WTC11 (cell line): Measurements from ENCODE around the gene FAM47E. TPM values are rescaled to one million over a fixed set of nuclear protein-coding genes. Genes with fewer than 3 reads are reported as not detected.

Experiments
- ATAC-seq: fragments of 200-7000 bp; cut with Tn5 transposase; 2 replicates; pipeline ENCODE4 v1.10.0; 2021; ENCODE audit warnings: mild to moderate bottlenecking, moderate library complexity
- CTCF ChIA-PET: fragments of 300-600 bp; sonication (Branson Sonifier 250); formaldehyde crosslinking; loops from one replicate; lab custom pipeline; 2021; ENCODE audit warnings: antibody characterized with exemption; lab: Charles Lee
- POLR2A ChIA-PET: fragments of 350-600 bp; sonication (Branson Sonifier 250); formaldehyde crosslinking; loops from one replicate; lab custom pipeline; 2021; ENCODE audit warnings: antibody characterized with exemption; lab: Charles Lee
- DNase-seq: peaks from one replicate; pipeline ENCODE4 v3.0.0; 2021; ENCODE audit warnings: low spot score
- H3K27ac Mint-ChIP-seq: 2 replicates; pipeline ENCODE4 v1.8.0; 2021; ENCODE audit warnings: mixed read lengths
- H3K27me3 Mint-ChIP-seq: 2 replicates; pipeline ENCODE4 v1.8.0; 2021; ENCODE audit warnings: low read depth, mild to moderate bottlenecking, moderate library complexity, mixed read lengths
- H3K36me3 Mint-ChIP-seq: 2 replicates; pipeline ENCODE4 v1.8.0; 2021; ENCODE audit warnings: mixed read lengths
- H3K4me1 Mint-ChIP-seq: 2 replicates; pipeline ENCODE4 v1.8.0; 2022; ENCODE audit warnings: mixed read lengths
- H3K4me3 Mint-ChIP-seq: 2 replicates; pipeline ENCODE4 v1.8.0; 2021; ENCODE audit warnings: mild to moderate bottlenecking, moderate library complexity, mixed read lengths
- H3K9me3 Mint-ChIP-seq: 2 replicates; pipeline ENCODE4 v1.8.0; 2021; ENCODE audit warnings: mixed read lengths
- ESRRA ChIP-seq: sonication (generic); formaldehyde crosslinking; IDR thresholded peaks from 2 replicates; pipeline ENCODE4 v1.8.1; 2022; ENCODE audit warnings: mild to moderate bottlenecking, missing genetic modification reagents, borderline replicate concordance
- FOXJ3 ChIP-seq: sonication (generic); formaldehyde crosslinking; IDR thresholded peaks from 2 replicates; pipeline ENCODE4 v1.9.0; 2021; ENCODE audit warnings: missing genetic modification reagents, mild to moderate bottlenecking, borderline replicate concordance
- FOXP1 ChIP-seq: sonication (generic); formaldehyde crosslinking; IDR thresholded peaks from 2 replicates; pipeline ENCODE4 v1.8.0; 2022; ENCODE audit warnings: missing genetic modification reagents, mild to moderate bottlenecking, moderate library complexity, borderline replicate concordance
- GRHL2 ChIP-seq: fragments of 250-450 bp; sonication (Bioruptor Pico); IDR thresholded peaks from 2 replicates; pipeline ENCODE4 v1.8.0; 2022; ENCODE audit warnings: mild to moderate bottlenecking, moderate library complexity; ENCODE audit not compliant: insufficient replicate concordance, severe bottlenecking
- HMGA2 ChIP-seq: fragments of 250-450 bp; sonication (Bioruptor Pico); IDR thresholded peaks from 2 replicates; pipeline ENCODE4 v1.4.0; 2021; ENCODE audit warnings: mild to moderate bottlenecking, moderate library complexity
- NFYB ChIP-seq: sonication (generic); formaldehyde crosslinking; conservative IDR thresholded peaks from 2 replicates; pipeline ENCODE4 v1.8.0; 2022; ENCODE audit warnings: low read depth, missing genetic modification reagents
- RELA ChIP-seq: sonication (generic); formaldehyde crosslinking; IDR thresholded peaks from 2 replicates; pipeline ENCODE4 v1.8.1; 2022; ENCODE audit warnings: missing genetic modification reagents, mild to moderate bottlenecking, borderline replicate concordance
- SMAD3 ChIP-seq: sonication (generic); formaldehyde crosslinking; IDR thresholded peaks from 2 replicates; pipeline ENCODE4 v1.8.0; 2022; ENCODE audit warnings: missing genetic modification reagents, mild to moderate bottlenecking, borderline replicate concordance
- ZNF121 ChIP-seq: sonication (generic); formaldehyde crosslinking; IDR thresholded peaks from 2 replicates; pipeline ENCODE4 v1.8.0; 2023; ENCODE audit warnings: missing genetic modification reagents
- ZNF138 ChIP-seq: sonication (generic); formaldehyde crosslinking; conservative IDR thresholded peaks from 2 replicates; pipeline ENCODE4 v1.8.1; 2022; ENCODE audit warnings: mild to moderate bottlenecking, moderate library complexity, missing genetic modification reagents
- ZNF263 ChIP-seq: sonication (generic); formaldehyde crosslinking; IDR thresholded peaks from 2 replicates; pipeline ENCODE4 v1.8.1; 2022; ENCODE audit warnings: low read depth, mild to moderate bottlenecking, moderate library complexity, missing genetic modification reagents
- ZNF416 ChIP-seq: fragments of 250-450 bp; sonication (Bioruptor Pico); IDR thresholded peaks from 2 replicates; pipeline ENCODE4 v1.9.0; 2021; ENCODE audit warnings: mild to moderate bottlenecking, inconsistent platforms
- total RNA-seq: library from RNA; stranded (reverse); gene quantifications from 3 replicates; pipeline ENCODE4 v1.2.3, GENCODE V29; 2021
- TF ChIP-seq, protein P1 (sequence below): sonication (generic); formaldehyde crosslinking; IDR thresholded peaks from 2 replicates; pipeline ENCODE4 v1.8.1; 2022; ENCODE audit warnings: mild to moderate bottlenecking, missing genetic modification reagents, moderate library complexity, borderline replicate concordance
- TF ChIP-seq, protein P2 (sequence below): sonication (generic); formaldehyde crosslinking; IDR thresholded peaks from 2 replicates; pipeline ENCODE4 v1.8.0; 2023; ENCODE audit warnings: missing genetic modification reagents
- TF ChIP-seq, protein P3 (sequence below): sonication (generic); formaldehyde crosslinking; IDR thresholded peaks from 2 replicates; pipeline ENCODE4 v1.8.1; 2022; ENCODE audit warnings: low read depth, missing genetic modification reagents, borderline replicate concordance
- TF ChIP-seq, protein P4 (sequence below): sonication (generic); formaldehyde crosslinking; IDR thresholded peaks from 2 replicates; pipeline ENCODE4 v1.8.1; 2023; ENCODE audit warnings: mild to moderate bottlenecking, missing genetic modification reagents, borderline replicate concordance
- TF ChIP-seq, protein P5 (sequence below): sonication (generic); formaldehyde crosslinking; IDR thresholded peaks from 2 replicates; pipeline ENCODE4 v1.8.1; 2023; ENCODE audit warnings: mild to moderate bottlenecking, missing genetic modification reagents, moderate library complexity
- TF ChIP-seq, protein P6 (sequence below): sonication (generic); formaldehyde crosslinking; IDR thresholded peaks from 2 replicates; pipeline ENCODE4 v1.8.1; 2023; ENCODE audit warnings: mild to moderate bottlenecking, moderate library complexity, missing genetic modification reagents

FAM47E gene
- total RNA-seq, 1 experiment from 2014 or later: 1.4 TPM

DNA sequence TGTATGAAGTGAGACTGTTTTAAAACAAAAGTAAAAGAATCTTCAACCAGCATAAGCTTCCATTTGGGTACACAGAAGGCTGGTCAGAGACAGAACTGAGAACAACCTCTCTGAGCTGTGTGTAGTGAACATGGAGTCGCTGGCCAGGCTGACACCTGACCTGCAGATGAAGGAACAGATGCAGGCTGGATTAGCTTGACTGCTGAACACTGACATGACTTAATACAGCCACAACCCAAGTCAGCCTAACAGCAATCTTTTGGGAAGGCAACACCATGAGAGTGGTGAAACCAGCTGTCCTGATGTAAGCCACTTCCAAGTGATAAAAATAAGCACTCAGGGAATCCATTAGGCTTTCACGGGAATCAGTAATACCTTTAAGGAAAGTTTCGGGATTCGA lies 48.0 kb upstream of the FAM47E start:
- TF ChIP-seq ZNF416 (CRISPR knock-in tag) (no peak), ZNF138 (CRISPR knock-in tag) (no peak), ZNF263 (no peak), ESRRA (CRISPR knock-in tag) (no peak), SMAD3 (no peak), RELA (no peak), GRHL2 (CRISPR knock-in tag) (no peak)
- TF ChIP-seq, protein P1, sequence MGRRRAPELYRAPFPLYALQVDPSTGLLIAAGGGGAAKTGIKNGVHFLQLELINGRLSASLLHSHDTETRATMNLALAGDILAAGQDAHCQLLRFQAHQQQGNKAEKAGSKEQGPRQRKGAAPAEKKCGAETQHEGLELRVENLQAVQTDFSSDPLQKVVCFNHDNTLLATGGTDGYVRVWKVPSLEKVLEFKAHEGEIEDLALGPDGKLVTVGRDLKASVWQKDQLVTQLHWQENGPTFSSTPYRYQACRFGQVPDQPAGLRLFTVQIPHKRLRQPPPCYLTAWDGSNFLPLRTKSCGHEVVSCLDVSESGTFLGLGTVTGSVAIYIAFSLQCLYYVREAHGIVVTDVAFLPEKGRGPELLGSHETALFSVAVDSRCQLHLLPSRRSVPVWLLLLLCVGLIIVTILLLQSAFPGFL (CRISPR knock-in tag): no peak
- TF ChIP-seq, protein P2, sequence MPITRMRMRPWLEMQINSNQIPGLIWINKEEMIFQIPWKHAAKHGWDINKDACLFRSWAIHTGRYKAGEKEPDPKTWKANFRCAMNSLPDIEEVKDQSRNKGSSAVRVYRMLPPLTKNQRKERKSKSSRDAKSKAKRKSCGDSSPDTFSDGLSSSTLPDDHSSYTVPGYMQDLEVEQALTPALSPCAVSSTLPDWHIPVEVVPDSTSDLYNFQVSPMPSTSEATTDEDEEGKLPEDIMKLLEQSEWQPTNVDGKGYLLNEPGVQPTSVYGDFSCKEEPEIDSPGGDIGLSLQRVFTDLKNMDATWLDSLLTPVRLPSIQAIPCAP (CRISPR knock-in tag): no peak
- TF ChIP-seq, protein P3, sequence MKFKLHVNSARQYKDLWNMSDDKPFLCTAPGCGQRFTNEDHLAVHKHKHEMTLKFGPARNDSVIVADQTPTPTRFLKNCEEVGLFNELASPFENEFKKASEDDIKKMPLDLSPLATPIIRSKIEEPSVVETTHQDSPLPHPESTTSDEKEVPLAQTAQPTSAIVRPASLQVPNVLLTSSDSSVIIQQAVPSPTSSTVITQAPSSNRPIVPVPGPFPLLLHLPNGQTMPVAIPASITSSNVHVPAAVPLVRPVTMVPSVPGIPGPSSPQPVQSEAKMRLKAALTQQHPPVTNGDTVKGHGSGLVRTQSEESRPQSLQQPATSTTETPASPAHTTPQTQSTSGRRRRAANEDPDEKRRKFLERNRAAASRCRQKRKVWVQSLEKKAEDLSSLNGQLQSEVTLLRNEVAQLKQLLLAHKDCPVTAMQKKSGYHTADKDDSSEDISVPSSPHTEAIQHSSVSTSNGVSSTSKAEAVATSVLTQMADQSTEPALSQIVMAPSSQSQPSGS (CRISPR knock-in tag): no peak
- CTCF ChIA-PET: interaction anchor here (0.8 kb wide), 1 partner anchor 301 kb away, joined by 3 read pairs; no protein-coding TSS in a partner anchor

DNA sequence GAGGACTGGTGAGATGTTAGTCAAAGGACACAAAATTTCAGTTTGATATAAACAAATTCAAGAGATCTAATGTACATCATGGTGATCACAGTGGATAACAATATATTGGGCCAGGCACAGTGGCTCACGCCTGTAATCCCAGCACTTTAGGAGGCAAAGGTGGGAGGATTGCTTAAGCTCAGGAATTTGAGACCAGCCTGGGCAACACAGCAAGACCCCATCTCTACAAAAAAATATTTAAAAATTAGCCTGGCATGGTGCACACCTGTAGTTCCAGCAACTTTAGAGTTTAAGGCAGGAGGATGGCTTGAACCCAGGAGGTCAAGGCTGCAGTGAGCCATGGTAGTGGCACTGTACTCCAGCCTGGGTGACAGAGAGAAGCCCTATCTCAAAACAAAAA lies 46.6 kb upstream of the FAM47E start:
- Mint-ChIP-seq H3K9me3 (no peaks in the 10 kb centered on the region), H3K27me3 (no peaks in the 10 kb centered on the region), H3K27ac (peak overlapping the region; percentile 54; the same call in 1 of the 2 replicates), H3K36me3 (no peaks in the 10 kb centered on the region), H3K4me1 (peaks cover 13% of the 10 kb centered on the region), H3K4me3 (no peak overlapping the region)
- POLR2A ChIA-PET: no interaction called here
- CTCF ChIA-PET: no interaction called here
- peak; percentile 54; the same call in 1 of the 2 replicates for TF ChIP-seq ZNF121 (CRISPR knock-in tag)
- no peak for TF ChIP-seq FOXJ3 (CRISPR knock-in tag)
- DNase-seq (no peak), ATAC-seq (no peak)

More for the DNA sequence above, 48.0 kb upstream of the FAM47E start:
- peaks cover 22% of the 10 kb centered on the region for H3K4me1 Mint-ChIP-seq
- H3K4me3 Mint-ChIP-seq: no peak overlapping the region
- no peaks in the 10 kb centered on the region for H3K27me3 Mint-ChIP-seq
- H3K36me3 Mint-ChIP-seq: no peaks in the 10 kb centered on the region
- ATAC-seq (no peak), DNase-seq (no peak)
- H3K27ac Mint-ChIP-seq: no peak overlapping the region
- POLR2A ChIA-PET: no interaction called here
- no peaks in the 10 kb centered on the region for H3K9me3 Mint-ChIP-seq

DNA sequence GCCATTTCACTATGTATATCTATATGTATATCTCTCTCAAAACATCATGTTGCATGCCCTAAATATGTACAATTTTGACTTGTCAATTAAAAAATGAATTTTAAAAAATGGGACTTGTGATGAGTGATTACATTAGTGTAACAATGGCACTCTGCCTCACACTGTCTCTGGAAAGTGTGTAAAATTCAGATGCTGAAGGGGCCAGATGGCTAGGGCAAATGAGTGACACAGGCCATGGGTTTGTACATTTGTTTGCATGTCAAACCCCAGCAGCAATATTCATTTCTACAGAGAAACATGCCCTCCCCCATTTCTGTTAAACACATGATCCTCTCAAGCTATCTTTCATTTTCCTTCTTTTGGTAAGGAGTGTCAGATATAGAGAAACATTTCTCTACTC lies 46.0 kb upstream of the FAM47E start:
- CTCF ChIA-PET: no interaction called here

More for the DNA sequence above, 46.0 kb upstream of the FAM47E start:
- no peak overlapping the region for H3K27ac Mint-ChIP-seq
- peaks cover 11% of the 10 kb centered on the region for H3K4me1 Mint-ChIP-seq
- TF ChIP-seq ZNF121 (CRISPR knock-in tag) (no peak), GRHL2 (CRISPR knock-in tag) (no peak), NFYB (no peak), HMGA2 (CRISPR knock-in tag) (no peak), FOXP1 (no peak)
- TF ChIP-seq, protein P4, sequence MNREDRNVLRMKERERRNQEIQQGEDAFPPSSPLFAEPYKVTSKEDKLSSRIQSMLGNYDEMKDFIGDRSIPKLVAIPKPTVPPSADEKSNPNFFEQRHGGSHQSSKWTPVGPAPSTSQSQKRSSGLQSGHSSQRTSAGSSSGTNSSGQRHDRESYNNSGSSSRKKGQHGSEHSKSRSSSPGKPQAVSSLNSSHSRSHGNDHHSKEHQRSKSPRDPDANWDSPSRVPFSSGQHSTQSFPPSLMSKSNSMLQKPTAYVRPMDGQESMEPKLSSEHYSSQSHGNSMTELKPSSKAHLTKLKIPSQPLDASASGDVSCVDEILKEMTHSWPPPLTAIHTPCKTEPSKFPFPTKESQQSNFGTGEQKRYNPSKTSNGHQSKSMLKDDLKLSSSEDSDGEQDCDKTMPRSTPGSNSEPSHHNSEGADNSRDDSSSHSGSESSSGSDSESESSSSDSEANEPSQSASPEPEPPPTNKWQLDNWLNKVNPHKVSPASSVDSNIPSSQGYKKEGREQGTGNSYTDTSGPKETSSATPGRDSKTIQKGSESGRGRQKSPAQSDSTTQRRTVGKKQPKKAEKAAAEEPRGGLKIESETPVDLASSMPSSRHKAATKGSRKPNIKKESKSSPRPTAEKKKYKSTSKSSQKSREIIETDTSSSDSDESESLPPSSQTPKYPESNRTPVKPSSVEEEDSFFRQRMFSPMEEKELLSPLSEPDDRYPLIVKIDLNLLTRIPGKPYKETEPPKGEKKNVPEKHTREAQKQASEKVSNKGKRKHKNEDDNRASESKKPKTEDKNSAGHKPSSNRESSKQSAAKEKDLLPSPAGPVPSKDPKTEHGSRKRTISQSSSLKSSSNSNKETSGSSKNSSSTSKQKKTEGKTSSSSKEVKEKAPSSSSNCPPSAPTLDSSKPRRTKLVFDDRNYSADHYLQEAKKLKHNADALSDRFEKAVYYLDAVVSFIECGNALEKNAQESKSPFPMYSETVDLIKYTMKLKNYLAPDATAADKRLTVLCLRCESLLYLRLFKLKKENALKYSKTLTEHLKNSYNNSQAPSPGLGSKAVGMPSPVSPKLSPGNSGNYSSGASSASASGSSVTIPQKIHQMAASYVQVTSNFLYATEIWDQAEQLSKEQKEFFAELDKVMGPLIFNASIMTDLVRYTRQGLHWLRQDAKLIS (CRISPR knock-in tag): no peak
- TF ChIP-seq, protein P2 (CRISPR knock-in tag): no peak
- TF ChIP-seq, protein P5, sequence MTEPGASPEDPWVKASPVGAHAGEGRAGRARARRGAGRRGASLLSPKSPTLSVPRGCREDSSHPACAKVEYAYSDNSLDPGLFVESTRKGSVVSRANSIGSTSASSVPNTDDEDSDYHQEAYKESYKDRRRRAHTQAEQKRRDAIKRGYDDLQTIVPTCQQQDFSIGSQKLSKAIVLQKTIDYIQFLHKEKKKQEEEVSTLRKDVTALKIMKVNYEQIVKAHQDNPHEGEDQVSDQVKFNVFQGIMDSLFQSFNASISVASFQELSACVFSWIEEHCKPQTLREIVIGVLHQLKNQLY (CRISPR knock-in tag): no peak
- TF ChIP-seq, protein P6, sequence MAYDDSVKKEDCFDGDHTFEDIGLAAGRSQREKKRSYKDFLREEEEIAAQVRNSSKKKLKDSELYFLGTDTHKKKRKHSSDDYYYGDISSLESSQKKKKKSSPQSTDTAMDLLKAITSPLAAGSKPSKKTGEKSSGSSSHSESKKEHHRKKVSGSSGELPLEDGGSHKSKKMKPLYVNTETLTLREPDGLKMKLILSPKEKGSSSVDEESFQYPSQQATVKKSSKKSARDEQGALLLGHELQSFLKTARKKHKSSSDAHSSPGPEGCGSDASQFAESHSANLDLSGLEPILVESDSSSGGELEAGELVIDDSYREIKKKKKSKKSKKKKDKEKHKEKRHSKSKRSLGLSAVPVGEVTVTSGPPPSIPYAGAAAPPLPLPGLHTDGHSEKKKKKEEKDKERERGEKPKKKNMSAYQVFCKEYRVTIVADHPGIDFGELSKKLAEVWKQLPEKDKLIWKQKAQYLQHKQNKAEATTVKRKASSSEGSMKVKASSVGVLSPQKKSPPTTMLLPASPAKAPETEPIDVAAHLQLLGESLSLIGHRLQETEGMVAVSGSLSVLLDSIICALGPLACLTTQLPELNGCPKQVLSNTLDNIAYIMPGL (CRISPR knock-in tag): no peak
- H3K27me3 Mint-ChIP-seq: no peaks in the 10 kb centered on the region
- H3K36me3 Mint-ChIP-seq: no peaks in the 10 kb centered on the region
- no peak overlapping the region for H3K4me3 Mint-ChIP-seq
- POLR2A ChIA-PET: no interaction called here
- no peaks in the 10 kb centered on the region for H3K9me3 Mint-ChIP-seq
- no peak for DNase-seq
- ATAC-seq: no peak
